Upper lobe of left lung (tissue), 4 donors: ENCODE data around the gene CLCA1.

ENCODE experiments used
- POLR2A ChIP-seq, 4 donors: fragments of 450-650 bp; IDR thresholded peaks; one replicate each; pipeline ENCODE4 v1.5.1; 2016 to 2017; ENCODE audit warnings: antibody characterized with exemption in 4 of 4, mild to moderate bottlenecking in 2 of 4
- POLR2AphosphoS5 ChIP-seq, 2 donors: sonication (generic); formaldehyde crosslinking; IDR thresholded peaks; one replicate each; pipeline ENCODE4 v1.5.1; 2017; ENCODE audit warnings: antibody characterized with exemption in 2 of 2
- TF ChIP-seq, protein P1 (sequence below), 6 experiments: fragments of 450-650 bp in 4 of 6; fragments of 200-600 bp in 2 of 6; sonication (generic) in 2 of 6; IDR thresholded peaks; one replicate each; pipeline ENCODE4 v1.5.1; 2016 to 2019; ENCODE audit warnings: antibody characterized with exemption in 6 of 6

GRCh38 chr1:86515597-86515996 lies 46.9 kb downstream of the CLCA1 start:
- no peak for TF ChIP-seq POLR2A (IDR thresholded peaks at IDR 0.05)
- TF ChIP-seq, protein P1, sequence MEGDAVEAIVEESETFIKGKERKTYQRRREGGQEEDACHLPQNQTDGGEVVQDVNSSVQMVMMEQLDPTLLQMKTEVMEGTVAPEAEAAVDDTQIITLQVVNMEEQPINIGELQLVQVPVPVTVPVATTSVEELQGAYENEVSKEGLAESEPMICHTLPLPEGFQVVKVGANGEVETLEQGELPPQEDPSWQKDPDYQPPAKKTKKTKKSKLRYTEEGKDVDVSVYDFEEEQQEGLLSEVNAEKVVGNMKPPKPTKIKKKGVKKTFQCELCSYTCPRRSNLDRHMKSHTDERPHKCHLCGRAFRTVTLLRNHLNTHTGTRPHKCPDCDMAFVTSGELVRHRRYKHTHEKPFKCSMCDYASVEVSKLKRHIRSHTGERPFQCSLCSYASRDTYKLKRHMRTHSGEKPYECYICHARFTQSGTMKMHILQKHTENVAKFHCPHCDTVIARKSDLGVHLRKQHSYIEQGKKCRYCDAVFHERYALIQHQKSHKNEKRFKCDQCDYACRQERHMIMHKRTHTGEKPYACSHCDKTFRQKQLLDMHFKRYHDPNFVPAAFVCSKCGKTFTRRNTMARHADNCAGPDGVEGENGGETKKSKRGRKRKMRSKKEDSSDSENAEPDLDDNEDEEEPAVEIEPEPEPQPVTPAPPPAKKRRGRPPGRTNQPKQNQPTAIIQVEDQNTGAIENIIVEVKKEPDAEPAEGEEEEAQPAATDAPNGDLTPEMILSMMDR (IDR thresholded peaks at IDR 0.05), result peak in 4 of 6 experiments; percentile 26 to 48 (median 39)
- no peak for TF ChIP-seq POLR2AphosphoS5 (IDR thresholded peaks at IDR 0.05)
